H1 (cell line): ENCODE measurements around the gene ALOX12.

Source experiments
- ATF2 ChIP-seq: IDR thresholded peaks from 2 replicates; pipeline ENCODE4 v1.6.1; 2012; ENCODE audit warnings: low read length, inconsistent platforms
- SRF ChIP-seq: IDR thresholded peaks from 2 replicates; pipeline ENCODE4 v1.6.1; 2011; ENCODE audit warnings: mild to moderate bottlenecking, low read depth, low read length, moderate library complexity

- TF ChIP-seq ATF2 (no peak), SRF (no peak)
These were observed 39.9 kb downstream of the ALOX12 start, which contains the start of gene SLC16A13 for GRCh38 chr17:7035591-7036368.
